ENCODE results near the gene MYEOV. TPM values are rescaled to one million over a fixed set of nuclear protein-coding genes. Genes with fewer than 3 reads are reported as not detected.

MYEOV gene
- total RNA-seq, 2 donors from 2014 or later = not detected

DNA sequence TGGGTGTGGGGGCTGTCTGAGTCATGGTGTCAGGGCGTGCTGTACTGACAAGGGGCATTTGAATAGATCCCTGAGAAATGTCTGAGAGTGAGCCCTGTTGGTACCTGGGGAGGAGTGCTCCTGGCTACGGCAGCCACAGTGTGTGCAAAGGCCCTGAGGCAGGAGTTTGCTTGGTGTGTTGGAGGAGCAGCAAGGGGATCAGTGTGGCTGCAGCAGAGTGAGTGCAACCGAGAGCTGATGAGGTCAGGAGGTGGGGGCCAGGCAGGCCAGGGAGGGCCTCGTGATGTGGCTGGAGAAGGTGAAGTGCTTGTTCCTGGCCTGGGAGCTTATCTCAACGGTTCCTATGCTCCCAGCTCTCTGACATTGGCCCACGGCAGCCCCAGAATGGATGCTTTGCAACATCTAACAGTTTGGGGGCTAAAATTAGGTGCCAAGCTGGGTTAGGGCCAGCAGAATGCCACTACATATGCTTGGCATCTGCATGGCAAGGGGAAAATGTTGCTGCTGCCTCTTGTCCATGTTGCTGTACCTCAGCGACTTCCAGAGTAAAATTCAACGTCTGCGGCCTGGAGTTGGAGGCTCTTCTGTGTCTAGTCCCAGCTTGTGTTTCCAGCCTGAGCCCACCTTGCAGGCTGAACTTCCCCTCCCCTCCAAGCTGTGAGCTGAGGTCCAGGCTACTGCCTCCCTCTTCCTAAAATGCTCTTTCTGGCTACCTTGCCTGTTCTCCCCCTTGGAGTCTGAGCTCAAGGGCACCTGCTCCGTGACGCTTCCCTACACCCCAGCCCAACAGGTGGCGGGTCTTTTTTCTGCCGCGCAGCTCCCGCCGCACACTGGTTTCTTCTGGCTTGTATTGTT lies 48.2 kb upstream of the MYEOV start:
- Histone ChIP-seq H3K9ac (ENCODE audit: extremely low read depth, low read length, poor library complexity, severe bottlenecking) (no peak overlapping the region), H3K27me3 (ENCODE audit: control insufficient read depth, insufficient read depth, low read length, poor library complexity, severe bottlenecking) (peaks cover 6% of the 10 kb centered on the region), H3K9me3 (ENCODE audit: control insufficient read depth, low read length) (no peaks in the 10 kb centered on the region), H3K27ac (ENCODE audit: low read depth, low read length) (no peak overlapping the region), H3K36me3 (ENCODE audit: control insufficient read depth, insufficient read depth, low read length) (no peaks in the 10 kb centered on the region), H3K4me1 (ENCODE audit: control insufficient read depth, insufficient read depth, low read length) (peaks cover 3% of the 10 kb centered on the region), H3K4me3 (ENCODE audit: low read length) (no peak overlapping the region)
- H3K27me3 Mint-ChIP-seq (ENCODE audit: insufficient read depth) = peaks cover 36% of the 10 kb centered on the region
- no peaks in the 10 kb centered on the region for H3K9me3 Mint-ChIP-seq
- peaks cover 12% of the 10 kb centered on the region for H3K4me1 Mint-ChIP-seq
- no peak overlapping the region for H3K27ac Mint-ChIP-seq
- TF ChIP-seq, protein P1, sequence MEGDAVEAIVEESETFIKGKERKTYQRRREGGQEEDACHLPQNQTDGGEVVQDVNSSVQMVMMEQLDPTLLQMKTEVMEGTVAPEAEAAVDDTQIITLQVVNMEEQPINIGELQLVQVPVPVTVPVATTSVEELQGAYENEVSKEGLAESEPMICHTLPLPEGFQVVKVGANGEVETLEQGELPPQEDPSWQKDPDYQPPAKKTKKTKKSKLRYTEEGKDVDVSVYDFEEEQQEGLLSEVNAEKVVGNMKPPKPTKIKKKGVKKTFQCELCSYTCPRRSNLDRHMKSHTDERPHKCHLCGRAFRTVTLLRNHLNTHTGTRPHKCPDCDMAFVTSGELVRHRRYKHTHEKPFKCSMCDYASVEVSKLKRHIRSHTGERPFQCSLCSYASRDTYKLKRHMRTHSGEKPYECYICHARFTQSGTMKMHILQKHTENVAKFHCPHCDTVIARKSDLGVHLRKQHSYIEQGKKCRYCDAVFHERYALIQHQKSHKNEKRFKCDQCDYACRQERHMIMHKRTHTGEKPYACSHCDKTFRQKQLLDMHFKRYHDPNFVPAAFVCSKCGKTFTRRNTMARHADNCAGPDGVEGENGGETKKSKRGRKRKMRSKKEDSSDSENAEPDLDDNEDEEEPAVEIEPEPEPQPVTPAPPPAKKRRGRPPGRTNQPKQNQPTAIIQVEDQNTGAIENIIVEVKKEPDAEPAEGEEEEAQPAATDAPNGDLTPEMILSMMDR (conservative IDR thresholded peaks at IDR 0.05) = no peak
- WGBS, 2 experiments (ENCODE audit: insufficient coverage in 1 of 2, insufficient read length in 1 of 2) = 86 to 90% methylated on average over 12 to 16 of the region's 16 CpGs
- no peaks in the 10 kb centered on the region for H3K36me3 Mint-ChIP-seq (ENCODE audit: low read depth)
- DNase-seq = peak; percentile 27
- H3K4me3 Mint-ChIP-seq = no peak overlapping the region

DNA sequence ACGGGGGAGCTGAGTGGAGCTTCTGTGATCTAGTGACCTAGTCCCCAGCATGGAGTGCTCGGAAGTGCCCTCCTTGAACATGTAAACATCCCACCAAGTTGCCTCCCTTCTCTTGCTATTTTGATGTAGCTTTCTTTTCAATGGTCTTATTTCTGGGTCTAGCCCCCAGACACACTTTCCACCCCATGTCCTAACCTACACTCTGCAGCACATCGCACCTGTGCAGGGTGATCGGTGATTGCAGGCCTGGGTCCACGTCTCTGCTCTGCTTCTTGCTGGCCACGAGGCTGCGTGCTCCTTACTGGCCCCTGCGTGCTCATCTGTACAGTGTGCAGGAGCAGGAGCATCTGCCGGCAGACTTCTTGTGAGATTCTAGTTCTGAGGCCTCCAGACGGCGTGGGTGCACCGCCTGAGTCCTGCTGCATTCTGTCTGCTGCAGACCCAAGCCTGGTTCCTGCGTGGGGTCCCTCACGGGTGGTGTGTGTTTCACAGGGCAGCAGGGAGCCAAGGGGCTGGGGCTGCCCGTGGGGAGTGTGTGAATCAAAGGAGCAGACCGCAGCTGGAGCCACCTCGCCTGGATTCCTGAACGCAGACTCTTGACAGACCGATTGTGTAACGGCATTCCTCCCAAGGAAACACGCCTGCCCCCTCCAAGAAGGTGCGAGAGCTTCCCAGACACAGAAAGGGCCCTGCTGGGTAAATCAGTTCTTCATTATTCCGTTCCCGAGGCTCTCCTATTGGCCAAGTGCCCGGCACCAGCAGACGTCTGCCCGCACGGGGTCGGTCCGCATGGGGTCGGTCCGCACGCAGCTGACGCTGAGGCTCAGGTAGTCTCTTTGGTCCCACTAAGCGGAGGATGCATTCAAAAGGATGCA lies 44.4 kb upstream of the MYEOV start:
- Mint-ChIP-seq H3K27me3 (ENCODE audit: insufficient read depth) (peaks cover 51% of the 10 kb centered on the region), H3K36me3 (ENCODE audit: low read depth) (no peaks in the 10 kb centered on the region), H3K27ac (peak overlapping the region; percentile 36), H3K9me3 (peaks cover 15% of the 10 kb centered on the region), H3K4me1 (peaks cover 12% of the 10 kb centered on the region), H3K4me3 (peak overlapping the region; percentile 8)
- Histone ChIP-seq H3K27ac (ENCODE audit: low read depth, low read length) (no peak overlapping the region), H3K9ac (ENCODE audit: extremely low read depth, low read length, poor library complexity, severe bottlenecking) (no peak overlapping the region), H3K36me3 (ENCODE audit: control insufficient read depth, insufficient read depth, low read length) (no peaks in the 10 kb centered on the region), H3K4me1 (ENCODE audit: control insufficient read depth, insufficient read depth, low read length) (peaks cover 3% of the 10 kb centered on the region), H3K27me3 (ENCODE audit: control insufficient read depth, insufficient read depth, low read length, poor library complexity, severe bottlenecking) (peaks cover 6% of the 10 kb centered on the region), H3K4me3 (ENCODE audit: low read length) (no peak overlapping the region), H3K9me3 (ENCODE audit: control insufficient read depth, low read length) (peaks cover 11% of the 10 kb centered on the region)
- WGBS, 2 experiments (ENCODE audit: insufficient coverage in 1 of 2, insufficient read length in 1 of 2) = 45 to 55% methylated on average over 28 to 35 of the region's 35 CpGs
- DNase-seq = peak; percentile 90
- TF ChIP-seq, protein P1 (conservative IDR thresholded peaks at IDR 0.05) = no peak

DNA sequence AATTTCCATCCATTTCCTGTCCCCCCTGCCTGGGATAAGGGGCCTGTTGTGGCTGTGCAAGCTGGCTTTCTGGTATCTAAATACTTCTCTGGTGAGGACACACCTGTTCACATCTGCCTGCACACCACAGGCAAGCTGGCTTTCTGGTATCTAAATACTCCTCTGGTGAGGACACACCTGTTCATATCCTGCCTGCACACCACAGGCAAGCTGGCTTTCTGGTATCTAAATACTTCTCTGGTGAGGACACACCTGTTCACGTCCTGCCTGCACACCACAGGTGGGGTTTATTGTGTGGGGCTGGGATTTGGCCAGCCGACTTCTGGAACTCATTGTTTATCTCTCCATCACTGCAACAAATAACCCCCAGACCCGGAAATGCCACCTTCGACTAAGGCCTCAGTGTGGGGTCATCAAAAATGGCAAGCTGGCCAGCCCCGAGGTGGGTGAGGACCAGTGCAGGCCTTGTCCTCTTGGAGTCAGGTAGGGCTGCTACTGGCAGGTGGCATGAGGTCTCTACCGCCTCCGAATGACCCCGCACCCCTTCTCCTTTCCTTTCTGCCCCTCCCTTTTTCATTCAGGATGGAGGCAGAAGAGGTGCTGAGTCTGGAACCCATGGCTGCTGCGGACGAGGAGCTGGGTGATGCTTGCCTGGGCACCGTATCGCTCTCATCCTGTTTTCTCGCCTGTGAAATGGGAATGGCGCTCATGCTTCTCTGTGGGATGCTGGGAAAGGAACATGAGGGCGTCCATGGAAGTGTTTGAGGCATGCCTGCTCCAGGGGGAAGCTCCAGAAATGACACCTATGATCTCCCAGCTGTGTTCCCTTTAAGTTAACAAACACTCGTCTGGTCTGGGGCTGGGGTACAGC lies 43.5 kb upstream of the MYEOV start:
- H3K4me1 Mint-ChIP-seq = peaks cover 12% of the 10 kb centered on the region
- no peak overlapping the region for H3K4me3 Mint-ChIP-seq
- DNase-seq = no peak
- Histone ChIP-seq H3K4me3 (ENCODE audit: low read length) (no peak overlapping the region), H3K9me3 (ENCODE audit: control insufficient read depth, low read length) (peaks cover 11% of the 10 kb centered on the region), H3K4me1 (ENCODE audit: control insufficient read depth, insufficient read depth, low read length) (peaks cover 3% of the 10 kb centered on the region), H3K27ac (ENCODE audit: low read depth, low read length) (no peak overlapping the region), H3K36me3 (ENCODE audit: control insufficient read depth, insufficient read depth, low read length) (no peaks in the 10 kb centered on the region), H3K27me3 (ENCODE audit: control insufficient read depth, insufficient read depth, low read length, poor library complexity, severe bottlenecking) (peaks cover 6% of the 10 kb centered on the region), H3K9ac (ENCODE audit: extremely low read depth, low read length, poor library complexity, severe bottlenecking) (no peak overlapping the region)
- H3K27ac Mint-ChIP-seq = no peak overlapping the region
- WGBS, 2 experiments (ENCODE audit: insufficient coverage in 1 of 2, insufficient read length in 1 of 2) = 91 to 100% methylated on average over 6 to 16 of the region's 16 CpGs
- H3K36me3 Mint-ChIP-seq (ENCODE audit: low read depth) = no peaks in the 10 kb centered on the region
- TF ChIP-seq, protein P1 (conservative IDR thresholded peaks at IDR 0.05) = no peak
- peaks cover 15% of the 10 kb centered on the region for H3K9me3 Mint-ChIP-seq
- H3K27me3 Mint-ChIP-seq (ENCODE audit: insufficient read depth) = peaks cover 54% of the 10 kb centered on the region

Measured in endodermal cell (in vitro differentiated cells).